ENCODE measurements around the gene CEACAM19.
"Not testable (repeated sequence)": the region's sequence is repeated elsewhere in the genome, so short reads cannot be mapped to it uniquely, and the experiment has no call there.

CEACAM19 gene

GRCh38 chr19:44720396-44720795, 49.1 kb downstream of the CEACAM19 start:
- not testable (repeated sequence) for H3K4me3 ChIP-seq (ENCODE audit: low read depth, low read length)

- no peak overlapping the region for H3K4me3 ChIP-seq (ENCODE audit: low read depth, low read length)
Measured at GRCh38 chr19:44720945-44721344, 49.7 kb downstream of the CEACAM19 start.

GRCh38 chr19:44721369-44721768, 50.1 kb downstream of the CEACAM19 start:
- H3K4me3 ChIP-seq (ENCODE audit: low read depth, low read length), result not testable (repeated sequence)

- no peak overlapping the region for H3K4me3 ChIP-seq (ENCODE audit: low read depth, low read length)
Measured at GRCh38 chr19:44722131-44723121, 51.1 kb downstream of the CEACAM19 start.

GRCh38 chr19:44723299-44723951, 52.1 kb downstream of the CEACAM19 start:
- no peak overlapping the region for H3K4me3 ChIP-seq (ENCODE audit: low read depth, low read length)

- no peak overlapping the region for H3K4me3 ChIP-seq (ENCODE audit: low read depth, low read length)
Measured at GRCh38 chr19:44723952-44724319, 52.7 kb downstream of the CEACAM19 start.

GRCh38 chr19:44725251-44725650, 54.0 kb downstream of the CEACAM19 start:
- no peak overlapping the region for H3K4me3 ChIP-seq (ENCODE audit: low read depth, low read length)

GRCh38 chr19:44725684-44726083, 54.4 kb downstream of the CEACAM19 start:
- H3K4me3 ChIP-seq (ENCODE audit: low read depth, low read length), result no peak overlapping the region

GRCh38 chr19:44726465-44726864, 55.2 kb downstream of the CEACAM19 start:
- no peak overlapping the region for H3K4me3 ChIP-seq (ENCODE audit: low read depth, low read length)

GRCh38 chr19:44728178-44728577, 56.9 kb downstream of the CEACAM19 start:
- no peak overlapping the region for H3K4me3 ChIP-seq (ENCODE audit: low read depth, low read length)

- no peak overlapping the region for H3K4me3 ChIP-seq (ENCODE audit: low read depth, low read length)
Measured at GRCh38 chr19:44729516-44730033, 58.3 kb downstream of the CEACAM19 start.

- no peak overlapping the region for H3K4me3 ChIP-seq (ENCODE audit: low read depth, low read length)
Measured at GRCh38 chr19:44731081-44731480, 59.8 kb downstream of the CEACAM19 start.

- no peak overlapping the region for H3K4me3 ChIP-seq (ENCODE audit: low read depth, low read length)
Measured at GRCh38 chr19:44731622-44732021, 60.3 kb downstream of the CEACAM19 start.

- H3K4me3 ChIP-seq (ENCODE audit: low read depth, low read length), result no peak overlapping the region
Measured at GRCh38 chr19:44732235-44733014, 61.1 kb downstream of the CEACAM19 start.
